Left cardiac atrium (tissue), 4 donors: ENCODE measurements around the gene FSTL1. TPM values are rescaled to one million over a fixed set of nuclear protein-coding genes. Genes with fewer than 3 reads are reported as not detected.

ENCODE experiments used
- ATAC-seq, 2 donors: fragments of 200-7000 bp; cut with Tn5 transposase; one replicate each; pipeline ENCODE4 v1.9.1; 2020; ENCODE audit warnings: mild to moderate bottlenecking in 2 of 2, moderate library complexity in 2 of 2
- DNase-seq: peaks from one replicate; pipeline ENCODE4 v3.0.0-alpha.2; 2020
- intact Hi-C, 2 donors: fragments of 100-400 bp; cut with DNase I; formaldehyde crosslinking; loops; one replicate each; pipeline versions ENCODE4 v1.14.1 to v1.15.1; 2022 to 2023
- total RNA-seq, 2 donors: library from RNA; stranded (reverse); fragmentation: NEBNext Ultra II Directional; extraction: Animal tissue kit (Norgen Biotek cat#: 25700); gene quantifications; one replicate each; pipeline ENCODE4 v1.2.1, GENCODE V29; 2021
- donor health status: DM: no; HTN: yes; CAD: no.
- donor health status: DM: no; HTN: yes; CAD: no; lungs with severe emphysema.
- donor health status: DM: yes; HTN: yes; CAD: no.
- donor health status: Dilated cardiomyopathy.

Gene FSTL1
- total RNA-seq, 2 donors from 2014 or later = 376 to 503 TPM

- intact Hi-C loops = no loop called here
- no peak for DNase-seq
- ATAC-seq = peak; percentile 43 to 73
Measured at GRCh38 chr3:120469882-120470301, 19.1 kb upstream of the FSTL1 start.

- intact Hi-C loops = no loop called here
- no peak for DNase-seq
- ATAC-seq = peak in 1 of 2 donors; percentile 29
Measured at GRCh38 chr3:120469440-120469839, 18.6 kb upstream of the FSTL1 start.

- DNase-seq (no peak), ATAC-seq (no peak)
- intact Hi-C loops = no loop called here
Measured at GRCh38 chr3:120468635-120469295, 18.0 kb upstream of the FSTL1 start.

GRCh38 chr3:120462409-120462959 is 11.7 kb upstream of the FSTL1 start:
- intact Hi-C loops = no loop called here
- peak; percentile 49 to 59 for ATAC-seq
- DNase-seq = no peak

GRCh38 chr3:120461416-120461815 is 10.6 kb upstream of the FSTL1 start:
- ATAC-seq (no peak), DNase-seq (no peak)
- intact Hi-C loops = no loop called here

GRCh38 chr3:120460862-120461261 is 10.1 kb upstream of the FSTL1 start:
- ATAC-seq (no peak), DNase-seq (no peak)
- intact Hi-C loops = no loop called here

DNA sequence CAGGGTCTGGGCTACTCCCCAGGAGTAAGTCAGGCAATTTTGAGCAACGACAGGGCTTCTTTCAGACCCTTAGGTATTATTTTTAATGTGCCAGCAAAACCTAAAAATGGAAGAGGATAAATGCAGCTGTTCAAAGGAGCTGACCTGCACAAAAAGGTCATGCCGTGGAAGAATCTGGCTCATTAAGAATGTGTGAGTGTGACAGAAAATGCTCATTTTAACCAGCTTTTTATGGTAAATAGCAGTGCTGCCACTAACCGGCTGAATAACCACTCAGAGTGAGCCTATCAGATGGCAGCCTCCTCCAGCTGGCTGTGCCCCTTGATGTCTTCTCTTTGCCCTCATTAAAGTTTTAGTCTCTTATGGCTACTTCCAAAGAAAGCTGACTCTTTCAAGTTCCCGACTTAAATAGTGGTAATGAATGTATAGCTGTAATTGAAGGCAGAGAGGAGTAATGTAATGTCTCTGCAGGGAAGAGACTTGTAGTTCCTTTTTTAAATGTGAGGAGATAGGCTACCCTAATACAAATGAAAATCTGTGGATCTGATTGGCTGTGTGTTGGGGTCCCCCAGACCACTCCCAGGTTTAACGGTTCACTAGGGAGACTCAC is 9.5 kb upstream of the FSTL1 start:
- DNase-seq (no peak), ATAC-seq (no peak)
- intact Hi-C loops = no loop called here

DNA sequence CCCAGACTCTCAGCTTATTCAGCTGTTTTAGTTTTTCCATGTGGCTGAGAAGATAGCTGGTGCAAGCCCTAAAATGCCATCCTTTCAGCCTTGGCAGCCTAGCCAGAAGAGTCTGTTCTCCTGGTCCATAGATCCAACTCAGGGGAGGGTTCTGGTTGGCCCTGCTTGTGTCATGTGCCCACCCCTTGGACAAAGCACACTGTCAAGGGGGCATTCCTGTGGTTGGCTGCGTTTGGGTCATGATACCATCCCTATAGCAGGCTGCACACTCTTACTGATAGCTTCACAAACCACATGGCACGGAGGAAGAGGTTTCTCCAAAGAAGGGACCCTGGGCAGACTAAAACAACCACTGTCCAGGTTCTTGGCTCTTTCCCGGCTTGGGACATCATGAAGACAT is 8.4 kb upstream of the FSTL1 start:
- no peak for DNase-seq
- intact Hi-C loops = loop anchor here in 1 of 2 donors (10.0 kb wide), 1 partner anchor 46 kb away; no protein-coding TSS in a partner anchor
- no peak for ATAC-seq

DNA sequence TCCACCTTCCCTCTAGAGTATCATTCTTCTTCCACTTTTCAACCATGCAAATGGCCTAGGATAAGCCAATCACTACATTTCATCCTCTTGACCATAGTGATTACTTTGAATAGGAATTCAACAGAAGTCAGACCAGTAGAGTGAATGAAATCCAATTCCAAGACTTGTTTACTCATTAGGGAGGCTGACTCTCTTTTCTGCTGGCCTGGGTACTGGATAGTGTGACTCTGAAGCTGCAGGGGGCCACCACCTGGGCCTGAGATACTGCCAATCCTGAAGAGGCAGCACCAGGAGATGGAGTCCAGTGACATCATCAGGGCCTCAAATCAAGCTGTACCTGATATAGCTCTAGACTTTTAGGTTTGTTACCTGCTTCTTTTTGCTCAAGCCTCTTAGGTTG is 7.0 kb upstream of the FSTL1 start:
- ATAC-seq (no peak), DNase-seq (no peak)
- intact Hi-C loops = loop anchor here in 1 of 2 donors (10.0 kb wide), 1 partner anchor 47 kb away; no protein-coding TSS in a partner anchor

GRCh38 chr3:120454076-120454689 is 3.4 kb upstream of the FSTL1 start:
- intact Hi-C loops = loop anchor here in 1 of 2 donors (5.0 to 10.0 kb wide), 2 partner anchors 37 to 51 kb away; no protein-coding TSS in a partner anchor
- DNase-seq (no peak), ATAC-seq (no peak)

DNA sequence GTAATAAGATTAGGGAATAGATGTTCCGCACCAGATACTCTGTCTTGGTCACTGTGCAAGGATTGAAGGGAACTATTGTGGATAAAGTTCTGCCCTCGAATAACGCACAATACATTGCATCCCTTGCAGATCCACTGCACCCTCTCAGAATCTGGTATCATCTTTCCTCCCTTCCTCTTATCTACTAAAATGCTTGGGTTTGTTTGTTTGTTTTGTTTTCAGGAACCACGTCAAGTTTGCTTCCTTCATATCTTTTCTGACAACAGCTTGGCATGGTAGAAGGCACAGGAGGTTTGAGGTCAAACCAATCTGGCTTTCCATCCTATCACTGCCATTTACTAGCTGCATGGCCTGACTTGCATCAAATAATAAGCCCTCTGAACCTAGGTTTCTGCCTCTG is 2.0 kb upstream of the FSTL1 start:
- intact Hi-C loops = loop anchor here in 1 of 2 donors (5.0 to 10.0 kb wide), 2 partner anchors 36 to 52 kb away; no protein-coding TSS in a partner anchor
- ATAC-seq = no peak

GRCh38 chr3:120451806-120452205 is 1.0 kb upstream of the FSTL1 start:
- intact Hi-C loops = loop anchor here in 1 of 2 donors (5.0 to 10.0 kb wide), 2 partner anchors 35 to 53 kb away; no protein-coding TSS in a partner anchor
- ATAC-seq (no peak), DNase-seq (no peak)

More for the DNA sequence above, 2.0 kb upstream of the FSTL1 start:
- DNase-seq = no peak

DNA sequence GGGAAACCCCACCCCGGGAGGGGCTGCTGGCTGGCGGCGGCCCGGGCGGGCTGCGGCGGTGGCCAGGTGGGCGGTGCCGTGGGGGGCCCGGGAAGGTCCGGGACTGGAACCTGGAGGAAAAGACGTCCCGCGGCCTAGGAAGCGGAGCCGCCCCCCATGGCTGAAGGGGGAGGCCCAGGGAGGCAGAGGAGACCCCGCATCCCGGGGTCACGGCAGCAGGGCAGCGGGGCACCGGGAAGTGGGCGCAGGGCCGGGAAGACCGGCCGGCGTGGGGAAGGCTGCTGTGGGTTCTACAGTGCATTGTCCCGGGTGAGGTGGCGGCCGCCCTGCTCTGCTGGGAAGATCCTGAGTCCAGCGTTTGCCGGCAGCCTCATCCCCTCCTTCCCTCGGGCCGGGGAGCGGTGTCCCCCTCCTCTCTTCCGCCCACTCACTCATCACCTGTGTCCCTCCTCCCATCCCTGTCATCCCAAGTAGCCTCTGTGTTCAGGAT is 525 bp upstream of the FSTL1 start:
- ATAC-seq (peak; percentile 53 to 58), DNase-seq (peak; percentile 56)
- intact Hi-C loops = loop anchor here in 1 of 2 donors (5.0 to 10.0 kb wide), 2 partner anchors 34 to 53 kb away; no protein-coding TSS in a partner anchor

DNA sequence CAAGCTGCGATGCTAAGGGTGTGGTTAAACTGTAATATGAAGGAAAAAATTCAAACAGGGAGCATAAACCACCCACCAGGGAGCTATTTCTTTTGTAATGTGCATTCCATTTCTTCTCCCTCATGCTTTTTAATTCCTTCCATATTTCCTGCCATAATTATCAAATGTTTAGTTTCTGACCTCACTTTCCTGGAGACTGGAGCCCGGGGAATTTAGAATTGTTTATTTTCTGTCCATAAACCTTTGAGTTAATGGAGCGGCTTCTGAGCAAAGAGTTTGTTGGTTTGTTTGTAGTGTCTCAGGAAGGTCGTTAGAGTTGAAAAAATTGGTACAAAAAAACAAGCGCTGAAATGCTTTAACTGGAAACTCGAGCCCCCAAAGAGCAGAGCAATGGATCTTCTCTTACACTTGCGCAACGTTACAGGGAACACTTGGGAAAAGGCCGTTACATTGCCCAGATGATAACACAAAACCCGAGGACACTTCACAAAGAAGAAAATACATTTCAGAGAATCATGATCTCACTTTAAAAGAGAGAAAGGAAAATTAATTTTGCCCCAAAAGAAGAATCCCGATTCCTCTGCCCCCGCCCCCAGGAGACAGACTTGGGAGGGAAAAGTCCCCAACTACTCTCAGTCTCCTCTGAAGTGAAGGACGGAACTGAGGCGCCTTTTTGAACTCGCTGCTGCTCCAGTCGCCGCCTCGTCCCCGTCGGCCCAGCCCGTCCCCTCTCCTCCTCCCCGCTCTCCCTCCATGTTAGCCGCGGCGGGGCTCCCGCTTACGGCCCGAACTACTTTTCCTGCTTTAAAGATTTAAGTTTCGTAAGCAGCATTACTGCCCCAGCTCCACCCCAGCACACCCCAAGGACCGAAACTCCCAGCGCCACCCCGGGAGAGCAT is 842 bp downstream of the FSTL1 start:
- DNase-seq (peak; percentile 43), ATAC-seq (peak; percentile 45 to 56)
- intact Hi-C loops = loop anchor here in 1 of 2 donors (2.0 to 10.0 kb wide), 3 partner anchors 33 to 107 kb away; no protein-coding TSS in a partner anchor

DNA sequence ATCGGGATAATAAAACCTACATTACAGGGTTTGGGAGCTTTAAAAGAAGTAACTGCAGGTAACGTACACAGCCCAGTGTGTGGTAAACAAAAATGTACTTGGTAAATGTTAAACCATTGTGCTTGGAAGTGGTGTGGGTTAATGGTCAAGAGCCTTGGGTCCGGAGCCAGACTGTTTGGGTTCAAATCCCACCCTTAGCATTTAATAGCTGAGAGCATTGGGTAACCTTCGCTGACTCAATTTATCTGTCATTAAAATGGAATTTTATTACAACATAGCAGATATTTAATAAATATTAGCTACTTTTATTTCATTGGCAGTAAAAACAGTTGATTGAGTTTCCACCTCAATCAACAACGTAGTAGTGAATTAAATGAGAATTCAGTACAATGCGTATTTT is 1.5 kb downstream of the FSTL1 start:
- ATAC-seq (no peak), DNase-seq (no peak)
- intact Hi-C loops = loop anchor here in 1 of 2 donors (2.0 kb wide), 1 partner anchor 108 kb away; no protein-coding TSS in a partner anchor

DNA sequence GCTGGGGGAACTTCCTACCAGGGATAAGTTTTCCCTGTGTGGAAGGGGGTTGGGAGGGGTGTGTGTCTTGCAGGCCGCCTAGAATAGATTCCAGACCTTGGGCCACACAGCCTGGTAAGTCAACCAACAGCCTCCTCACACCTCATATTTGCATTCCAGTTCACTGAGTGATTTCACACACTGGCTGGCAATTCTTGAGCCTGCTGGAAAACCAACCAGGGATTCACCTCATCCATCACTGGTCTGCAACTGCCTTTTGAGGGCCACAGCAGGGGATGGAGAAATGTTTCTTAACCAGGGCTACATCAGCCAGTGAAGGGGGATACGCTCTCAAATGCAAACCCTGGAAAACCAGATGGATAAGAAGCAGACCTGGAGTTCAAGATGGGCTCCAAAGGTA is 2.0 kb downstream of the FSTL1 start:
- intact Hi-C loops = loop anchor here in 1 of 2 donors (2.0 kb wide), 1 partner anchor 108 kb away; no protein-coding TSS in a partner anchor
- peak; percentile 38 to 44 for ATAC-seq

DNA sequence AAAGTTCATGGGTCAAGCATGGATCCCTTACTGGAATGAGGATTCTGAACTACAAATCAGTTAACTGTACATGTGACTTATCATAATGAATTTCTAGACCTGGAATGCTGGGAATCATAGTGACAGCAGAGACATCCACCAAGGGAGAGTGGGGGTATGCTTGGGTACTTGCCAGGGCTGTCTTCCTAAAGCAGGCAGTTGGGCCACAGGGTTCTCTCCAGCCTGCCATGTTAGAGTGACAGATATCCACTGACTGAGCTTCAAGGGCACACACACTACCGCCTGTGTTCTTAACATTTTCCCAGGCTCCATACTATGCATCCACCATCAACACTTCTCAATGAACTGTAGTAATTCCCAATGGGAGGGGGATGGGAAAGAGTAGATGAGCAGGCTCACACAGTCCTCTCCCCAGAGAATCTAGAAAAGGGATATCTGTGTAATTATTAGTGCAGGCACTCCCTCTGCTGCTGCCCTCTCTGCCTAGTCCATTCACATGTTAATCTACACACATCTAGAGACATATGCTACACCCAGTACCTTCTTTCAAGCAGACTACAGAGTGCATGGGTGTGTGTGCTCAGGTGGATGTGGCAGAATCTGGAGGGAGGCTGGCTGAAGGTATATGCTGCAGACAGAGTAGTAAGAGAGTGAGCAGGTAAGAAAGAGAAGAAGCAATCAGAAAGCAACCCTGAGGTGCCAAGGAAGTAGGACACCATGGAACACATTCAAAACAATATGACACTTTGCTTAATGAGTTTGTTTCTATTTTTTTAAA is 3.7 kb downstream of the FSTL1 start:
- no peak for ATAC-seq
- intact Hi-C loops = no loop called here

More for the DNA sequence above, 2.0 kb downstream of the FSTL1 start:
- DNase-seq = peak; percentile 41

DNA sequence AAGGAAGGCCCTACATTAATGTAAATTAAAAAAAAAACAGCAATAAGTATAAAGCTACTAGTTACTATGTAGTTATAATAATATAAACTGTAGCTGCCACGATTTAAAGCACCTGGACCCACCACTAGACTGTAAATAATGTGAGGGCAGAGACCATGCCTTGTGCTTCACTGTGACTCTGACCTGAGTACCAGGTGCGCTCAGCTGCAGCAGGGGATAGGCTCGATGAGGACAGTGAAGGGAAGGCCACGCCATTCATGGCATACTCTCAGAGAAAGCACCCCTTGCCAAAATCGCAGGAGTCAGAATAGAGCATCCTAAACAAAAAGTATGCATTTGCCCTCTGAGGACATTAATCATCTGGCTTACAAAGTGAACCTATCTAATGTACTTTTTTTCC is 5.1 kb downstream of the FSTL1 start:
- DNase-seq (no peak), ATAC-seq (no peak)
- intact Hi-C loops = no loop called here

More for the DNA sequence above, 3.7 kb downstream of the FSTL1 start:
- no peak for DNase-seq
